ENCODE results near the gene PDIA5.

GRCh38 chr3:123054109-123054778 lies 12.6 kb upstream of the PDIA5 start:
- TF ChIP-seq CTCF (conservative IDR thresholded peaks at IDR 0.05; ENCODE audit: low read depth, low read length) (no peak), MXI1 (IDR thresholded peaks at IDR 0.05; ENCODE audit: borderline replicate concordance, low read depth, low read length) (no peak), POLR2A (IDR thresholded peaks at IDR 0.05; ENCODE audit: low read depth, low read length) (no peak), MAZ (IDR thresholded peaks at IDR 0.05; ENCODE audit: borderline replicate concordance, low read depth, low read length) (no peak), ELK1 (IDR thresholded peaks at IDR 0.05; ENCODE audit: borderline replicate concordance, low read depth, low read length) (no peak), SMC3 (IDR thresholded peaks at IDR 0.05; ENCODE audit: low read depth, low read length) (no peak), CEBPB (IDR thresholded peaks at IDR 0.05; ENCODE audit: low read depth, low read length) (no peak), CHD1 (IDR thresholded peaks at IDR 0.05; ENCODE audit: low read depth, low read length) (no peak), RAD21 (IDR thresholded peaks at IDR 0.05; ENCODE audit: low read length) (no peak), MAFK (IDR thresholded peaks at IDR 0.05; ENCODE audit: low read depth, low read length) (no peak), FOS (IDR thresholded peaks at IDR 0.05; ENCODE audit: low read depth, low read length) (no peak), RFX5 (IDR thresholded peaks at IDR 0.05; ENCODE audit: low read depth, low read length) (no peak)
